Stimulated activated effector memory CD8-positive, alpha-beta T cell treated with anti-CD3 and anti-CD28 coated beads, Interleukin-12 subunit alpha, Interleukin-12 subunit beta, amount 100 ng/mL, for 72 hours (primary cell): Measurements from ENCODE around the gene SSU72.
"Not testable (repeated sequence)": the region's sequence is repeated elsewhere in the genome, so short reads cannot be mapped to it uniquely, and the experiment has no call there.

Experiments
- ATAC-seq: fragments of 150-1000 bp; cut with Tn5 transposase; 2 replicates; pipeline ENCODE4 v1.10.0; 2021
- DNase-seq, 2 donors: peaks; one replicate each; pipeline ENCODE4 v3.0.0; 2021 to 2022; ENCODE audit warnings: low spot score in 2 of 2
- H3K27ac Mint-ChIP-seq: one replicate; pipeline ENCODE4 v1.8.0; 2022; ENCODE audit warnings: mild to moderate bottlenecking, mixed read lengths
- H3K36me3 Mint-ChIP-seq: one replicate; pipeline ENCODE4 v1.8.0; 2022; ENCODE audit warnings: mild to moderate bottlenecking, mixed read lengths
- H3K4me1 Mint-ChIP-seq: one replicate; pipeline ENCODE4 v1.8.0; 2022; ENCODE audit warnings: mixed read lengths
- H3K4me3 Mint-ChIP-seq: one replicate; pipeline ENCODE4 v1.8.0; 2022; ENCODE audit warnings: mild to moderate bottlenecking, mixed read lengths
- H3K9me3 Mint-ChIP-seq: one replicate; pipeline ENCODE4 v1.8.0; 2022; ENCODE audit warnings: mixed read lengths

The SSU72 gene

DNA sequence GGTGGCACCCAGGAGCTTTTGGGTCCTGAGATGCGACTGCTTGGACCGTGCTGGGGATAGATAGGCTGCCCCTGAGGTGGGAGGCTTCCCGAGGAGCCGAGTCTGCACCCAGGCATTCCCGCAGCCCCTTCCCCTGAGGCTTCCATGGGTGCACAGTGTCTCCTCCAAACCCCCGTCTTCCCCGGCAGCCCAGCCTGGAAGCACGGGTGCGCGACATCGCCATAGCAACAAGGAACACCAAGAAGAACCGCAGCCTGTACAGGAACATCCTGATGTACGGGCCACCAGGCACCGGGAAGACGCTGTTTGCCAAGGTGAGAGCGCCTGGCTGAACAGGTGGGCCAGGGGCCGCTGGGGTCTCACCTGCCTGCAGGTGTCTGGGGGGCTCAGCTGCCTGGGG is 51.0 kb downstream of the SSU72 start:
- not testable (repeated sequence) for H3K4me3 Mint-ChIP-seq, H3K4me1 Mint-ChIP-seq, H3K27ac Mint-ChIP-seq, DNase-seq, ATAC-seq, H3K9me3 Mint-ChIP-seq
- H3K36me3 Mint-ChIP-seq = peaks cover 72% of the 10 kb centered on the region

DNA sequence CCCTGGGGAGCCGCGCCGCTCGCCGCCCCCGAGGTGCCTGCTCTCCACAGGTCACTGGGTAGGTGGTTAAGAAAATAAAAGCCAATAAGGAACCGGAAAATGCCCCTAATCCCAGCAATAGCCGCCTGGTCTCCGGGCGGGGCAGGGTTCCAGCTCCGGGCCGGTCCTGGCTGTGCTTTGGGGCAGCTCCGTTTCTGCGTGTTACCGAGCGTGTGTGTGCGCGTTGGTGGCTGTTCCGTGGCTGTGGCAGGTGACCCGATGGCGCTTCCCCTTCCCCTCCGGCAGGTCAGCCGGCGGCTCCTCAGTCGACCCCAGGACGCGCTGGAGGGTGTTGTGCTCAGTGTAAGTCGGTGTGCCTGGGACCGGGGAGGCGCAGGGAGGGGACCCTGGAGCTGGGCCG is 51.4 kb downstream of the SSU72 start:
- not testable (repeated sequence) for H3K4me1 Mint-ChIP-seq, H3K9me3 Mint-ChIP-seq

DNA sequence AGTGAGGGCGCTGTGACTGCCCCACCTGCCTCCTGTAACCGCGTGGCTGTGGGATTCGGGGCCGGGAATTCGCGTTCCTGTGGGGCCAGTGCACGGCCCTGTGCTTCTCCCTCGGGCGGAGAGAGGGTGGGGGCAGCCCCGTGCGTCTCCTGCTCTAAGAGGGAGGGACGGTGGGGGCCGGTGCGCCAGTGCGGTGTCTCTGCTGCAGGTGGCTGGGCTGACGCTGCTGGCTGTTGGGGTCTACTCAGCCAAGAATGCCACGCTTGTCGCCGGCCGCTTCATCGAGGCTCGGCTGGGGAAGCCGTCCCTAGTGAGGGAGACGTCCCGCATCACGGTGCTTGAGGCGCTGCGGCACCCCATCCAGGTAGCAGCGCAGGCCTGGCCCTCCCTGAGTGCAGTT is 52.1 kb downstream of the SSU72 start:
- not testable (repeated sequence) for DNase-seq, H3K27ac Mint-ChIP-seq, H3K4me1 Mint-ChIP-seq, H3K4me3 Mint-ChIP-seq, ATAC-seq, H3K9me3 Mint-ChIP-seq
- H3K36me3 Mint-ChIP-seq = peaks cover 71% of the 10 kb centered on the region

More for the DNA sequence above, 51.4 kb downstream of the SSU72 start:
- not testable (repeated sequence) for H3K27ac Mint-ChIP-seq, DNase-seq, H3K4me3 Mint-ChIP-seq, ATAC-seq
- H3K36me3 Mint-ChIP-seq = peaks cover 72% of the 10 kb centered on the region

DNA sequence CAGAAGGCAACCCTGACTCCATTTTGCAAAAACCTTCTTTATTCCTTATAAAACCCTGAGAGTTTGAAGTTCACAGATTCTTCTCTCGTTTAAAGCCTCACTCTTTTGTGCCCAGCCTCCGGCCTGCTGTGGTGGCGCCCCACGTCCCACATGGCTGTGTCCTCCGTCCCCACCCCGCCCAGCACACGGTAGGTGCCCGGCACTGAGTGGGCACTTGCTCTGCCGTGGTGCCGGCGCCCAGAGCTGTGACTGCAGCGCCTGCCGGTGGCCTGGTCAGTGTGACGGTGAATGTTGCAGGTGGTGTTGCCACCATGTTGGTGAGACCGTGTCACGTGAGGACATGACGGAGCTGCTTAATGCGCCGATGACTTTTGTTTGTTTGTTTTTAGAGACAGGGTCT is 53.3 kb downstream of the SSU72 start:
- Mint-ChIP-seq H3K36me3 (peaks cover 70% of the 10 kb centered on the region), H3K9me3 (no peaks in the 10 kb centered on the region), H3K27ac (no peak overlapping the region), H3K4me1 (no peaks in the 10 kb centered on the region), H3K4me3 (no peak overlapping the region)
- DNase-seq = no peak
- ATAC-seq = no peak

DNA sequence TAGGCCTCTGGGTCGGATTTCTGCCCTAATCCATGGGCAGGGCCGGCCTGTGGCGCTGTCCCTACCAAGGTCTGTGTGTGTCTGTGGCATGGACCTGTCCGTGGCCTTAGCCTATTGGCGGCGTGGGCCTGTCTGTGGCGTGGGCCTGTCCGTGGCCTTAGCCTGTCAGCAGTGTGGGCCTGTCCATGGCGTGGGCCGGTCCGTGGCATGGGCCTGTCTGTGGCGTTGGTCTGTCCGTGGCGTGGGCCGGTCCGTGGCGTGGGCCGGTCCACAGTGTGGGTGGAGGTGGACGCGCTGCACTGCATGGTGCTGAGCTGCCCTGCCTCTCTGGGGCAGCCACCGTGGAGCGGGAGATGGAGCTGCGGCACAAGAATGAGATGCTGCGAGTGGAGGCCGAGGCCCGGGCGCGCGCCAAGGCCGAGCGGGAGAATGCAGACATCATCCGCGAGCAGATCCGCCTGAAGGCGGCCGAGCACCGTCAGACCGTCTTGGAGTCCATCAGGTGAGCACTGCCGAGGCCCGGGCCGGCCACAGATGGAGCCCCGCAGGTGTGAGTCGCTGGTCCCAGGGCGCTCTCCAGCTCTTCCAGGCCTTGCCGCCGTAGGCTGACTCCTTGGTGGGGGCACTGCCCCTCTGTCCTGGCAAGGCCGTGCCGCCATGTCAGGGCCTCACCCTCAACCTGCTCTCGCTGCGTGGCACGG is 54.7 kb downstream of the SSU72 start:
- not testable (repeated sequence) for DNase-seq, H3K9me3 Mint-ChIP-seq, H3K4me1 Mint-ChIP-seq, H3K27ac Mint-ChIP-seq, ATAC-seq, H3K4me3 Mint-ChIP-seq
- peaks cover 67% of the 10 kb centered on the region for H3K36me3 Mint-ChIP-seq

DNA sequence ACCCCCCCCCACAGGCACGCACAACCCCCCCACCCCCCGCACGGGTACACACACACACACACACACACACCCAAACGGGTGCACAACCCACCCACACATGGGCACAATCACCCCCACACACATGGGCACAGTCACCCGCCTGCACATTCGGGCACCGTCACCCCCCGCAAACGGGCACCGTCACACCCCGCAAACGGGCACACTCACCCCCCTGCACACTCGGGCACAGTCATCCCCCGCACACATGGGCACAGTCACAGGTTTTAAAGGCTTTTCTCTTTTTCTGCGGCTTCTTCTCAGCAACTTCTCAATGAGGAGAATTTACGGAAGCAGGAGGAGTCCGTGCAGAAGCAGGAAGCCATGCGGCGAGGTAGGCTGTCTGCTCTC is 56.0 kb downstream of the SSU72 start:
- not testable (repeated sequence) for ATAC-seq, H3K27ac Mint-ChIP-seq, H3K4me3 Mint-ChIP-seq, H3K4me1 Mint-ChIP-seq, H3K9me3 Mint-ChIP-seq, DNase-seq
- peaks cover 61% of the 10 kb centered on the region for H3K36me3 Mint-ChIP-seq

DNA sequence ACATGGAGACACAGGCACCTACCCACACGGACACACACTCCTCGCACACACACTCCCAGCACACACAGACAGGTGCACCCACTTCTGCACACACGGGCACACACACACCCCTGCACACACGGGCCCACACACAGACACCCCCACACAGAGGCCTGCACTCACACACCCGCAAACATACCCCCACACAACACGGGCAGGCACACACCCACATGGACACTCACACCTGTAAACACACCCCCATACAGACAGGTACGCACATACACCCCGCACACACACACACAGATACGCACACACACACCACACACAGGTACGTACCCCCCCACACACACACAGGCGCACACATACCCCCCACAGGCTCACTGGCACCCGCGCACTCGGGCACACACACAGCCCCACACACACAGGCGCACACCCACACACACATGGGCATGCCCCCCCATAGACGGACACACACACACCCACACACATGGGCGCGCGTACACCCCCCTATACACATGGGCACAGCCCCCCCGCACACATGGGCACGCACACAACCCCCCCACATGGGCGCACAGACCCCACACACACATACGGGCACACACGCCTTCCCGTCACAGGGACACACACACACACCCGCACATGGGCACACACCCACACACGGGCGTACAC is 56.6 kb downstream of the SSU72 start:
- Mint-ChIP-seq H3K9me3 (no peaks in the 10 kb centered on the region), H3K27ac (no peak overlapping the region), H3K36me3 (peaks cover 56% of the 10 kb centered on the region), H3K4me3 (no peak overlapping the region), H3K4me1 (peaks cover 12% of the 10 kb centered on the region)
- ATAC-seq (no peak), DNase-seq (no peak)

DNA sequence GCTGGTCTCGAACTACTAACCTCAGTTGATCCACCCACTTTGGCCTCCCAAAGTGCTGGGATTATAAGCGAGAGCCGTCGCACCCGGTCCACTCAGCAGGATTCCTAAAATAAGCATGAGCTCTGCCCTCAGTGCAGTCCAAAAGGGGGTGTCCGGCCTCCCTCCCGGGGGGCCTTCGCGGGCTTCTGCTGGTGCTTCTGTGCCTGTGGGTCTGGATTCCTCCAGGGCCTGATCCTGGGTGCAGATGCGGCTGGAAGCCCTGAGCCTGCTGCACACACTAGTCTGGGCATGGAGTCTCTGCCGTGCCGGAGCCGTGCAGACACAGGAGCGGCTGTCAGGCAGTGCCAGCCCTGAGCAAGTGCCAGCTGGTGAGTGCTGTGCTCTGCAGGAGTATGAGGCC is 57.7 kb downstream of the SSU72 start:
- H3K9me3 Mint-ChIP-seq, H3K4me3 Mint-ChIP-seq, H3K27ac Mint-ChIP-seq, ATAC-seq, DNase-seq: not testable (repeated sequence)
- Mint-ChIP-seq H3K4me1 (peaks cover 12% of the 10 kb centered on the region), H3K36me3 (peaks cover 46% of the 10 kb centered on the region)

DNA sequence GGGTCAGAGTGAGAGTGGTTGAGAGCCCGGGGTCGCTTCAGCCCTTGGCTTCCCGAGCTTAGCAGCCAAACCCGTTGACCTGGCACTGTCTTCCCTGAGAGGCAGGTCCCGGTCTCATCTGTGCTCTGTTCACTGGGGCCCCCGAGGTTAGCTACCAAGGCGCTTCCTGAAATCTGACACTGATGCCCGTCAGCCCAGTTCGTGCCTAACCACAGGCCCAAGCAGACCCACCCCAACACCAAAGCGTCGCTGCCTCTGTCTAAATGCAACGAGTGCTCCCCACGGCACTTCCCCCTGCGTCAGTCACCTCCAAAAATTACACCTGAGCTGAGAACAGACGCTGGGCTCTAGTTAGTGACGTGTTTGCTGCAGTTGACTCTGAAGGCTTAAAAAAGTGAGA is 60.3 kb downstream of the SSU72 start:
- Mint-ChIP-seq H3K36me3 (peaks cover 27% of the 10 kb centered on the region), H3K4me1 (peaks cover 19% of the 10 kb centered on the region)
- H3K27ac Mint-ChIP-seq, H3K9me3 Mint-ChIP-seq, ATAC-seq, DNase-seq, H3K4me3 Mint-ChIP-seq: not testable (repeated sequence)

DNA sequence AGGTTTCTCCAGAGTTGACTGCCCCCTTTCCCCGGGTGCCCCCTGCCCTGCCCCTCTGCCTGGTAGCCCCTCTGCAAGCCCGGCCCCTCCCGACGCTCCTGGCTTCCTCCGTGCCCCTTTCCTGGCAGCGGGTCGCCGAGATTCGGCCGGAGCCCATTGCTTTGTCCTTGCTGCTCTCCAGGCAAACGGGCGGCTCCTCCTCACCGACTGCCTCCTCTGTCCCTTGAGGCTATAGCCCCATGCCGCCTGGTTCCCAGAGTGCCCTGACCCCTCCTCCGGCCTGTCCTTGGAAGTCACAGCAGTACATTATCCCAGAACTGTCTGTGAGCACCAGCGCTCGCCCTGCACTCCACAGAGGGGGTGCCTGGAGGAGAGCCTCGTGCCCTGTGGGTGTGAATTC is 61.0 kb downstream of the SSU72 start:
- not testable (repeated sequence) for DNase-seq, H3K27ac Mint-ChIP-seq, H3K9me3 Mint-ChIP-seq, ATAC-seq
- Mint-ChIP-seq H3K36me3 (peaks cover 25% of the 10 kb centered on the region), H3K4me1 (peaks cover 19% of the 10 kb centered on the region), H3K4me3 (peak overlapping the region; percentile 82)

DNA sequence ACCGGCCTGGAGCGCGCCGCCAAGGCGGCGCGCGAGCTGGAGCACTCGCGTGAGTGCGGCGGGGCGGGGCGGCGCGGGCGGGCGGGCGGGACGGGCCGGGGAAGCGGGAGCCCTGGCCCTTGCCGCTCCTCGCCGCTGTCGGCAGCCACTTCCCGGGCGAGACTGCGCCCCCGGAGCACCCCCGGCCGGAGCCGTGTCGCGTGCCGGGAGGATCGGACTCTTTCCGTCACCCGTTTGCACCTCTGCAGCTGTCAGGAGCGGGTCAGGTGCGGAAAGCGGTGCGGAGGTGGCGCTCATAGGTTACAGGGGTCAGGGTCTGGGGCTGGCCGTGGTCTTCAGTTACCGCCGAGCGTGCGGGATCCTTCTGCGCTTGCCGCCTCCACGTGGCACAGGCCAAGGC is 62.2 kb downstream of the SSU72 start:
- Mint-ChIP-seq H3K36me3 (peaks cover 16% of the 10 kb centered on the region), H3K27ac (peak overlapping the region; percentile 94), H3K4me1 (peaks cover 19% of the 10 kb centered on the region), H3K4me3 (peak overlapping the region; percentile 82)
- DNase-seq = peak in 1 of 2 donors; percentile 61
- ATAC-seq = peak; percentile 20
- not testable (repeated sequence) for H3K9me3 Mint-ChIP-seq

DNA sequence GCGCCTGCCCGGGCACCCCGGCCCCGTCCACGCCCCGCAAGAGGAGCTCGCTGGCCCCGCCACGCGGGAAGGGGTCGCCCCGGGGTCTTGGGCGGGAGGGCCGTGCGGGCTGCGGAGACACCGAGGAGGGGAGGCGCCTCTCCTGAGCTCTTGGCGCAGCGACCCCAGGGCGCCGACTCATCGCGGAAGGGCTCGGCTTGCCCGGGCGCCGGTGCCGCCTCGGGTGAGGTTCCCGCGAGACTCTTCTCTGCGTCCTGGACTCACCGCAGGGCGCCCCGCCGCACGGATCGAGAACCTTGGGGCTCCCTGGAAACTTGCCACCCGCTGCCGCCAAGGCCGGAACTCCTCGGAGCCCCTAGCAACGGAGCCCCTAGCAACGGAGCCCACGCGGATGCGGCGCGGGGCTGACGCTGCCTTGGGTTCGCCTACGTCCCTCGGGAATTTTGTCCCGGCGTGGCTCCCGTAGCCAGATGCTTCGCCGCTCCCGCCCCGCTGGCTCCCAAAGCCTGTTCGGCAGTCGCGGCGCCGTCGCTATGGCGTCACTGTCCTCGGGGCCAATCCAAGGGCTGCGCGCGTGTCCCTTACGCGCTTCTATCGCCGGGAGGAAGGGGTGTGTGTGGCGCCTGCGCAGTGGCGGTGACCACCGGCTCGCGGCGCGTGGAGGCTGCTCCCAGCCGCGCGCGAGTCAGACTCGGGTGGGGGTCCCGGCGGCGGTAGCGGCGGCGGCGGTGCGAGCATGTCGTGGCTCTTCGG is 63.0 kb downstream of the SSU72 start, which contains the start of gene ATAD3A:
TSS of gene ATAD3A (plus strand) at position 630 of the 753 bp plus-strand sequence. CDS start at position 737, 107 bp downstream.
- ATAC-seq (peak; percentile 96), DNase-seq (peak; percentile 91 to 97)
- Mint-ChIP-seq H3K9me3 (no peaks in the 10 kb centered on the region), H3K36me3 (peaks cover 15% of the 10 kb centered on the region), H3K4me3 (peak within 1 kb of the TSS; percentile 82), H3K27ac (peak within 1 kb of the TSS; percentile 94), H3K4me1 (peaks cover 19% of the 10 kb centered on the region)

DNA sequence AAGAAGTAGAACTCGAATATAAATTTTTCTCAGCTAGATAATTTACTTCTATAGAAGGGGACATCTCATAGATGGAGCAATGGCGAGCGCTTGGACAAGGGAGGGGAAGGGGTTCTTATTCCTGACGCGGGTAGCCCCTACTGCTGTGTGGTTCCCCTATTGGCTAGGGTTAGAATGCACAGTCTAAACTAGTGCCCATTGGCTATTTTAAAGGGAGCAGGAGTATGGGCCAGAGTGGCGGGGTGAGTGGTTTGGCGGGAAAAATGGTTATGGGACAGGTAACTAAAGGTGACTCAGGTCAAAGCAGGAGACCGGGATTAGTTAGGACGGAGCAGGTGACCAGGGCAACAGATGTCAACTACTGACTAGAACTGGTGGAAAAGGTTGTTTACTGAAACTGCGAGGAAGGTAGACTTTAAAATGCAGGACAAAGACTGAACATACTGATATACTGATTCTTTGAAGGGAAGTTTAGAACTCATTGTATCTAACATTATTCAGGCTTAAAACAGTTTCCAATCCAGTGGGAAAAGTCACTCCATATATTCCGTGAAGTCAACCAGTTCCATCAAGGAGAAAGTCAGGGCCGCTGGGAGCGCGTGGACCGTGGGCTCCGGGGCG is 63.6 kb downstream of the SSU72 start:
- peaks cover 19% of the 10 kb centered on the region for H3K4me1 Mint-ChIP-seq
- DNase-seq (peak in 1 of 2 donors; percentile 61), ATAC-seq (no peak)
- no peaks in the 10 kb centered on the region for H3K9me3 Mint-ChIP-seq
- peak overlapping the region; percentile 94 for H3K27ac Mint-ChIP-seq
- H3K4me3 Mint-ChIP-seq = peak overlapping the region; percentile 82
- peaks cover 8% of the 10 kb centered on the region for H3K36me3 Mint-ChIP-seq

DNA sequence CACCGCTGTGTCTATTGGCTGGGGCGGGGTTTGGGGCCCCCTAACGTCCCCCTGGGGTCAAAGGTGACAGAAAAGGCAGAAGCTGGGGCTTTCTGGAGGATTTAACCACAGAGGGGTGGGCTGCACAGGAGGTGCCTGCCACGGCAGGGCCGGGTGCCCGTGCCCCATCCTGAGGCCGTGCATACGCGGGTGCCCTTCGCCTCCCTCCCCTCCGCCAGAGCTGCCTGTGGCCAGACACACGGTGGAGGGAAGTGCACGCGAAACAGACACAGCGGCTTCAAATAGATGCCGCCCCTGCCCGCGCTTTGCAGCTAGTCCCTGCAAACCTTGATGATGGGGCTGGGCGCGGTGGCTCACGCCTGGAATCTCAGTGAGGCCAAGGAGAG is 65.2 kb downstream of the SSU72 start:
- ATAC-seq, H3K4me3 Mint-ChIP-seq, H3K9me3 Mint-ChIP-seq, DNase-seq, H3K27ac Mint-ChIP-seq, H3K36me3 Mint-ChIP-seq: not testable (repeated sequence)
- H3K4me1 Mint-ChIP-seq = peaks cover 28% of the 10 kb centered on the region

DNA sequence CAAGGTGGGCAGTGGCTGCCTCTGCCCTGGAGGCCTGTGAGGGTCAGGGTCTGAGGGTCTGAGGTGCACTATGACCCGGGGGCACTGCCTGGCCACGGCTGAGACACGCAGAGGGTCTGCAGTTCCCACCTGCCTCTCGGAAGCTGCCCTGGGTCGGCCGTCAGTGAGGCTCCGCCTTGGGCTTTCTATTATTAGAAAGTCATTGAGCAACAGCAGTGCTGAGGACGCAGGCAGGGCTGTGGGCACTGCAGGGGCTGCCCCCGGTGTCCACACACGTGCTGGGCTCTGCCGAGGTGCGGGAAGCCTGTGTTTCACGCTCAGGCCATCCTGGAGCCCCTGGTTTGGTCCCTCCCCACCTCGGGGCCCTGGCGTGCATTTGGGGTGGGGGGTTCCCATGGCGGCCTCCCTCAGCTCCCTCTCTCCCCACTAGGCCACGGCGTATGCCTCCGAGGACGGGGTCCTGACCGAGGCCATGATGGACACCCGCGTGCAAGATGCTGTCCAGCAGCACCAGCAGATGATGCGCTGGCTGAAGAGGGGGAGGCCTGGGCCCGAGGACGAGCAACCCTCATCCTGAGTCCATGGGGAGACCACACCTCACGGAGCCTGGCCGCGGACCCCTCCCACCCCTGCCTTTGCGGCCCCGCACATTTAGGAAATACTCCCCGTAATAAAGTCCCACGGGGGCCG is 65.7 kb downstream of the SSU72 start:
- ATAC-seq, H3K36me3 Mint-ChIP-seq, DNase-seq, H3K9me3 Mint-ChIP-seq, H3K27ac Mint-ChIP-seq, H3K4me3 Mint-ChIP-seq: not testable (repeated sequence)
- H3K4me1 Mint-ChIP-seq = peaks cover 27% of the 10 kb centered on the region
